Retinal pigment epithelial cell (primary cell): Measurements from ENCODE around the gene TAPBPL.
A peak's percentile ranks its signal among the peaks of the same experiment; 100 is the strongest.

ENCODE experiments used
- DNase-seq: peaks from one replicate; pipeline ENCODE4 v3.0.0-alpha.2; 2010; ENCODE audit warnings: low read depth
- H3K4me3 ChIP-seq: 2 replicates; pipeline ENCODE4 v1.5.1; 2011; ENCODE audit warnings: mild to moderate bottlenecking, low read length, control low read depth, moderate library complexity
- CTCF ChIP-seq: conservative IDR thresholded peaks from 2 replicates; pipeline ENCODE4 v1.5.1; 2011; ENCODE audit warnings: low read depth, low read length, control low read depth, inconsistent platforms

TAPBPL gene

GRCh38 chr12:6450091-6450868 is 1.6 kb upstream of the TAPBPL start:
- H3K4me3 ChIP-seq: peak overlapping the region; percentile 39
- TF ChIP-seq CTCF: no peak

GRCh38 chr12:6450869-6451347 is 934 bp upstream of the TAPBPL start:
- peak overlapping the region; percentile 39 for H3K4me3 ChIP-seq
- TF ChIP-seq CTCF: no peak
- no peak for DNase-seq

More at GRCh38 chr12:6450091-6450868, 1.6 kb upstream of the TAPBPL start:
- peak; percentile 58 for DNase-seq

- no peak for DNase-seq
- TF ChIP-seq CTCF: no peak
- peak overlapping the region; percentile 34 for H3K4me3 ChIP-seq
Measured at GRCh38 chr12:6452245-6452943, 552 bp downstream of the TAPBPL start.

GRCh38 chr12:6452944-6453630 is 1.2 kb downstream of the TAPBPL start:
- H3K4me3 ChIP-seq: no peak overlapping the region
- no peak for TF ChIP-seq CTCF
- DNase-seq: no peak

GRCh38 chr12:6457220-6457945 is 5.5 kb downstream of the TAPBPL start:
- no peak for TF ChIP-seq CTCF
- no peak for DNase-seq
- H3K4me3 ChIP-seq: no peak overlapping the region

GRCh38 chr12:6458281-6459003 is 6.6 kb downstream of the TAPBPL start:
- no peak for TF ChIP-seq CTCF
- no peak overlapping the region for H3K4me3 ChIP-seq
- no peak for DNase-seq
